Panc1 (cell line): ENCODE measurements around the gene CD79A.

ENCODE experiments used
- CTCF ChIP-seq: fragments of 450-650 bp; IDR thresholded peaks from 2 replicates; pipeline ENCODE4 v1.5.1; 2017; ENCODE audit warnings: mild to moderate bottlenecking
- SIN3A ChIP-seq: IDR thresholded peaks from 2 replicates; pipeline ENCODE4 v1.6.1; 2012; ENCODE audit warnings: low read depth, mild to moderate bottlenecking, low read length, moderate library complexity, borderline replicate concordance; ENCODE audit not compliant: insufficient read depth

GRCh38 chr19:41887711-41888382 lies 10.8 kb downstream of the CD79A start:
- no peak for TF ChIP-seq SIN3A
- TF ChIP-seq CTCF, result no peak; the same call in 1 of the 2 replicates
